ENCODE measurements around the gene TUBGCP4. TPM values are rescaled to one million over a fixed set of nuclear protein-coding genes. Genes with fewer than 3 reads are reported as not detected.

Gene TUBGCP4
- total RNA-seq, 1 experiment from 2014 or later: 20.3 TPM

GRCh38 chr15:43420435-43420834, 49.5 kb downstream of the TUBGCP4 start:
- Histone ChIP-seq H3K27ac (no peak overlapping the region), H3K27me3 (no peaks in the 10 kb centered on the region), H3K9me3 (replicated peaks) (no peaks in the 10 kb centered on the region), H3K36me3 (peaks cover 58% of the 10 kb centered on the region), H3K4me3 (no peak overlapping the region), H3K4me1 (no peaks in the 10 kb centered on the region)
- DNase-seq: no peak

GRCh38 chr15:43420876-43421275, 50.0 kb downstream of the TUBGCP4 start:
- peaks cover 56% of the 10 kb centered on the region for H3K36me3 ChIP-seq

GRCh38 chr15:43423793-43424192, 52.9 kb downstream of the TUBGCP4 start:
- H3K27me3 ChIP-seq: no peaks in the 10 kb centered on the region
- H3K9me3 ChIP-seq (replicated peaks): no peaks in the 10 kb centered on the region
- H3K4me3 ChIP-seq: no peak overlapping the region
- DNase-seq: no peak
- no peaks in the 10 kb centered on the region for H3K4me1 ChIP-seq
- no peak overlapping the region for H3K27ac ChIP-seq
- peaks cover 48% of the 10 kb centered on the region for H3K36me3 ChIP-seq

More at GRCh38 chr15:43420876-43421275, 50.0 kb downstream of the TUBGCP4 start:
- no peaks in the 10 kb centered on the region for H3K4me1 ChIP-seq
- H3K9me3 ChIP-seq (replicated peaks): no peaks in the 10 kb centered on the region
- H3K27ac ChIP-seq: no peak overlapping the region
- H3K4me3 ChIP-seq: no peak overlapping the region
- H3K27me3 ChIP-seq: no peaks in the 10 kb centered on the region
- DNase-seq: no peak

- no peak overlapping the region for H3K27ac ChIP-seq
- no peak for DNase-seq
- no peak overlapping the region for H3K4me3 ChIP-seq
- H3K9me3 ChIP-seq (replicated peaks): no peaks in the 10 kb centered on the region
- peaks cover 48% of the 10 kb centered on the region for H3K36me3 ChIP-seq
- no peaks in the 10 kb centered on the region for H3K4me1 ChIP-seq
- no peaks in the 10 kb centered on the region for H3K27me3 ChIP-seq
Observed at GRCh38 chr15:43429687-43430086, 58.8 kb downstream of the TUBGCP4 start.

- no peaks in the 10 kb centered on the region for H3K27me3 ChIP-seq
- H3K4me1 ChIP-seq: no peaks in the 10 kb centered on the region
- no peak for DNase-seq
- no peak overlapping the region for H3K4me3 ChIP-seq
- H3K27ac ChIP-seq: no peak overlapping the region
- H3K36me3 ChIP-seq: peaks cover 40% of the 10 kb centered on the region
- H3K9me3 ChIP-seq (replicated peaks): no peaks in the 10 kb centered on the region
Observed at GRCh38 chr15:43433165-43433564, 62.3 kb downstream of the TUBGCP4 start.

- Histone ChIP-seq H3K9me3 (replicated peaks) (no peaks in the 10 kb centered on the region), H3K27ac (no peak overlapping the region), H3K4me3 (no peak overlapping the region), H3K4me1 (no peaks in the 10 kb centered on the region), H3K27me3 (no peaks in the 10 kb centered on the region), H3K36me3 (peaks cover 39% of the 10 kb centered on the region)
- DNase-seq: no peak
Observed at GRCh38 chr15:43433661-43434303, 62.9 kb downstream of the TUBGCP4 start.

GRCh38 chr15:43434446-43434845, 63.5 kb downstream of the TUBGCP4 start:
- Histone ChIP-seq H3K4me3 (no peak overlapping the region), H3K9me3 (replicated peaks) (no peaks in the 10 kb centered on the region), H3K4me1 (no peaks in the 10 kb centered on the region), H3K27ac (no peak overlapping the region), H3K36me3 (peaks cover 33% of the 10 kb centered on the region), H3K27me3 (no peaks in the 10 kb centered on the region)
- DNase-seq: no peak

GRCh38 chr15:43436395-43436794, 65.5 kb downstream of the TUBGCP4 start:
- Histone ChIP-seq H3K36me3 (peaks cover 38% of the 10 kb centered on the region), H3K4me1 (no peaks in the 10 kb centered on the region; the same call in 1 of the 2 replicates), H3K4me3 (no peak overlapping the region), H3K27ac (no peak overlapping the region), H3K27me3 (no peaks in the 10 kb centered on the region), H3K9me3 (replicated peaks) (no peaks in the 10 kb centered on the region)
- peak in 1 of 2 experiments; percentile 17 for DNase-seq

GRCh38 chr15:43439268-43439667, 68.4 kb downstream of the TUBGCP4 start:
- H3K4me3 ChIP-seq: no peak overlapping the region
- no peak overlapping the region for H3K27ac ChIP-seq
- H3K36me3 ChIP-seq: peaks cover 26% of the 10 kb centered on the region
- no peak for DNase-seq
- H3K9me3 ChIP-seq (replicated peaks): no peaks in the 10 kb centered on the region
- H3K4me1 ChIP-seq: no peaks in the 10 kb centered on the region; the same call in 1 of the 2 replicates
- H3K27me3 ChIP-seq: no peaks in the 10 kb centered on the region

GRCh38 chr15:43440721-43441281, 69.9 kb downstream of the TUBGCP4 start:
- Histone ChIP-seq H3K36me3 (peaks cover 27% of the 10 kb centered on the region), H3K27ac (peak overlapping the region; percentile 42), H3K4me1 (no peaks in the 10 kb centered on the region; the same call in 1 of the 2 replicates), H3K27me3 (no peaks in the 10 kb centered on the region), H3K9me3 (replicated peaks) (no peaks in the 10 kb centered on the region), H3K4me3 (no peak overlapping the region)
- DNase-seq: peak; percentile 64 to 84

GRCh38 chr15:43441316-43441715, 70.4 kb downstream of the TUBGCP4 start:
- DNase-seq: peak in 1 of 2 experiments; percentile 24
- peaks cover 32% of the 10 kb centered on the region for H3K36me3 ChIP-seq

GRCh38 chr15:43446344-43446743, 75.4 kb downstream of the TUBGCP4 start:
- DNase-seq: no peak

More at GRCh38 chr15:43441316-43441715, 70.4 kb downstream of the TUBGCP4 start:
- Histone ChIP-seq H3K27ac (peak overlapping the region; percentile 42), H3K9me3 (replicated peaks) (no peaks in the 10 kb centered on the region), H3K4me1 (no peaks in the 10 kb centered on the region; the same call in 1 of the 2 replicates), H3K27me3 (no peaks in the 10 kb centered on the region), H3K4me3 (no peak overlapping the region)

GRCh38 chr15:43449981-43450380, 79.1 kb downstream of the TUBGCP4 start:
- H3K36me3 ChIP-seq: peaks cover 38% of the 10 kb centered on the region
- H3K27me3 ChIP-seq: no peaks in the 10 kb centered on the region
- no peak overlapping the region for H3K4me3 ChIP-seq

More at GRCh38 chr15:43446344-43446743, 75.4 kb downstream of the TUBGCP4 start:
- H3K36me3 ChIP-seq: peaks cover 25% of the 10 kb centered on the region
- H3K4me1 ChIP-seq: no peaks in the 10 kb centered on the region
- H3K27ac ChIP-seq: no peak overlapping the region
- no peaks in the 10 kb centered on the region for H3K9me3 ChIP-seq (replicated peaks)
- H3K27me3 ChIP-seq: no peaks in the 10 kb centered on the region
- H3K4me3 ChIP-seq: no peak overlapping the region

More at GRCh38 chr15:43449981-43450380, 79.1 kb downstream of the TUBGCP4 start:
- no peaks in the 10 kb centered on the region for H3K4me1 ChIP-seq
- DNase-seq: no peak
- no peak overlapping the region for H3K27ac ChIP-seq
- no peaks in the 10 kb centered on the region for H3K9me3 ChIP-seq (replicated peaks)

Data from SJCRH30 (cell line).